Hepatocyte (in vitro differentiated cells): ENCODE measurements around the gene MCRIP2. TPM values are rescaled to one million over a fixed set of nuclear protein-coding genes. Genes with fewer than 3 reads are reported as not detected.

Experiments used
- DNase-seq: peaks from one replicate; pipeline ENCODE4 v3.0.0-alpha.2; 2016; ENCODE audit warnings: low spot score
- H2AFZ ChIP-seq: fragments of 200-600 bp; sonication (generic); 2 replicates; pipeline ENCODE4 v1.6.0; 2016; ENCODE audit warnings: antibody characterized with exemption, mild to moderate bottlenecking
- H3K27ac ChIP-seq: fragments of 200-600 bp; sonication (generic); 2 replicates; pipeline ENCODE4 v1.5.1; 2016; ENCODE audit warnings: mild to moderate bottlenecking
- H3K27me3 ChIP-seq: fragments of 200-600 bp; sonication (generic); 2 replicates; pipeline ENCODE4 v1.6.1; 2016
- H3K36me3 ChIP-seq: fragments of 200-600 bp; sonication (generic); replicated peaks from 2 replicates; pipeline ENCODE4 v1.5.1; 2016; ENCODE audit warnings: low read depth; ENCODE audit not compliant: insufficient read depth
- H3K4me1 ChIP-seq: fragments of 200-600 bp; sonication (generic); 2 replicates; pipeline ENCODE4 v1.5.1; 2016; ENCODE audit warnings: mild to moderate bottlenecking, moderate library complexity; ENCODE audit not compliant: insufficient read depth
- H3K4me2 ChIP-seq: fragments of 200-600 bp; sonication (generic); 2 replicates; pipeline ENCODE4 v1.6.0; 2016
- H3K4me3 ChIP-seq: fragments of 200-600 bp; sonication (generic); 2 replicates; pipeline ENCODE4 v1.5.1; 2016; ENCODE audit warnings: mild to moderate bottlenecking
- H3K79me2 ChIP-seq: fragments of 200-600 bp; sonication (generic); 2 replicates; pipeline ENCODE4 v1.6.0; 2017; ENCODE audit warnings: mild to moderate bottlenecking
- H3K9me2 ChIP-seq: fragments of 200-600 bp; sonication (generic); replicated peaks from 2 replicates; pipeline ENCODE4 v1.6.0; 2017; ENCODE audit warnings: mild to moderate bottlenecking; ENCODE audit not compliant: insufficient read depth
- H3K9me3 ChIP-seq: fragments of 200-600 bp; sonication (generic); 2 replicates; pipeline ENCODE4 v1.5.1; 2016; ENCODE audit warnings: low read depth, mild to moderate bottlenecking
- H4K20me1 ChIP-seq: fragments of 200-600 bp; sonication (generic); 2 replicates; pipeline ENCODE4 v1.6.0; 2016; ENCODE audit warnings: mild to moderate bottlenecking; ENCODE audit not compliant: insufficient read depth, poor library complexity, severe bottlenecking
- CTCF ChIP-seq: fragments of 200-600 bp; sonication (generic); IDR thresholded peaks from 2 replicates; pipeline ENCODE4 v1.5.1; 2016; ENCODE audit warnings: antibody characterized with exemption, mild to moderate bottlenecking; ENCODE audit not compliant: poor library complexity
- EZH2 ChIP-seq: fragments of 200-600 bp; sonication (generic); IDR thresholded peaks from 2 replicates; pipeline ENCODE4 v1.6.1; 2016; ENCODE audit warnings: antibody characterized with exemption, mild to moderate bottlenecking, borderline replicate concordance
- EZH2phosphoT487 ChIP-seq: fragments of 200-600 bp; sonication (generic); IDR thresholded peaks from one replicate; pipeline ENCODE4 v1.6.1; 2018; ENCODE audit warnings: antibody characterized with exemption, mild to moderate bottlenecking, low read depth, moderate library complexity; ENCODE audit not compliant: unreplicated experiment, severe bottlenecking
- WGBS: methylation state at CpG from one replicate; pipeline ENCODE4 v1.1.6; 2016; ENCODE audit warnings: low lambda C conversion rate; ENCODE audit errors: missing lambda C conversion rate; 5-methylcytosine and 5-hydroxymethylcytosine counted together
- polyA plus RNA-seq: library from polyadenylated mRNA; unstranded; fragments of >200 nt; fragmentation: Nextera tagmentation; extraction: Ambion mirVana; gene quantifications from 2 replicates; pipeline ENCODE4 v1.2.1, GENCODE V29; 2016
- total RNA-seq: library from RNA; depleted of rRNA; stranded (reverse); fragments of >200 nt; gene quantifications from 2 replicates; pipeline ENCODE4 v1.2.3, GENCODE V29; 2014

Gene MCRIP2
- total and polyA plus RNA-seq, 2 experiments from 2014 or later: 43.0 to 100 TPM

GRCh38 chr16:633336-634050, 8.1 kb upstream of the MCRIP2 start:
- Histone ChIP-seq H3K27me3 (no peaks in the 10 kb centered on the region), H3K79me2 (peaks cover 12% of the 10 kb centered on the region), H4K20me1 (no peaks in the 10 kb centered on the region), H3K9me2 (no peaks in the 10 kb centered on the region), H3K4me3 (no peak overlapping the region), H3K36me3 (no peaks in the 10 kb centered on the region), H3K9me3 (no peaks in the 10 kb centered on the region), H3K27ac (no peak overlapping the region), H3K4me2 (no peak overlapping the region), H3K4me1 (peaks cover 32% of the 10 kb centered on the region), H2AFZ (no peak overlapping the region)
- DNase-seq: no peak
- WGBS: 98% methylated on average over 55 of the region's 74 CpGs
- TF ChIP-seq EZH2 (no peak), EZH2phosphoT487 (no peak), CTCF (no peak)

- H4K20me1 ChIP-seq: no peaks in the 10 kb centered on the region
- TF ChIP-seq EZH2phosphoT487: no peak
- TF ChIP-seq EZH2: no peak
- no peak for TF ChIP-seq CTCF
- no peak overlapping the region for H2AFZ ChIP-seq
- H3K4me3 ChIP-seq: no peak overlapping the region
- H3K4me1 ChIP-seq: peaks cover 32% of the 10 kb centered on the region
- no peaks in the 10 kb centered on the region for H3K36me3 ChIP-seq
- peaks cover 12% of the 10 kb centered on the region for H3K79me2 ChIP-seq
- no peak for DNase-seq
- H3K9me3 ChIP-seq: no peaks in the 10 kb centered on the region
- no peak overlapping the region for H3K27ac ChIP-seq
- H3K9me2 ChIP-seq: no peaks in the 10 kb centered on the region
- WGBS: 92% methylated on average over 22 of the region's 22 CpGs
- H3K4me2 ChIP-seq: no peak overlapping the region
- no peaks in the 10 kb centered on the region for H3K27me3 ChIP-seq
Observed at GRCh38 chr16:634051-634670, 7.5 kb upstream of the MCRIP2 start.

- no peaks in the 10 kb centered on the region for H3K27me3 ChIP-seq
- DNase-seq: no peak
- H3K9me3 ChIP-seq: no peaks in the 10 kb centered on the region
- peak overlapping the region; percentile 98 for H3K4me2 ChIP-seq
- H3K36me3 ChIP-seq: no peaks in the 10 kb centered on the region
- H3K79me2 ChIP-seq: peaks cover 12% of the 10 kb centered on the region
- H3K4me1 ChIP-seq: peaks cover 31% of the 10 kb centered on the region
- no peak overlapping the region for H3K27ac ChIP-seq
- no peak overlapping the region for H2AFZ ChIP-seq
- TF ChIP-seq CTCF (no peak), EZH2 (no peak), EZH2phosphoT487 (no peak)
- 89% methylated on average over 7 of the region's 7 CpGs for WGBS
- no peak overlapping the region for H3K4me3 ChIP-seq
- H3K9me2 ChIP-seq: no peaks in the 10 kb centered on the region
- no peaks in the 10 kb centered on the region for H4K20me1 ChIP-seq
Observed at GRCh38 chr16:634996-635395, 6.6 kb upstream of the MCRIP2 start.
